ENCODE data around the gene VRK3.

- TF ChIP-seq EZH2 (IDR thresholded peaks at IDR 0.05) (no peak), POLR2AphosphoS5 (IDR thresholded peaks at IDR 0.05; ENCODE audit: borderline replicate concordance, low read depth, low read length) (no peak)
Observed at GRCh38 chr19:49931293-49932040, 93.7 kb downstream of the VRK3 start.
